Suprapubic skin (tissue), 4 donors: ENCODE data around the gene CA11.

Experiments
- CTCF ChIP-seq, 2 donors: fragments of 200-600 bp in 1 of 2; fragments of 450-650 bp in 1 of 2; sonication (generic) in 1 of 2; IDR thresholded peaks; one replicate each; pipeline ENCODE4 v1.5.1; 2016 to 2019; ENCODE audit warnings: antibody characterized with exemption in 2 of 2, mild to moderate bottlenecking in 1 of 2, moderate library complexity in 1 of 2
- EP300 ChIP-seq: sonication (generic); formaldehyde crosslinking; IDR thresholded peaks from one replicate; pipeline ENCODE4 v1.6.1; 2017; ENCODE audit warnings: antibody characterized with exemption
- POLR2A ChIP-seq, 2 donors: fragments of 450-650 bp; IDR thresholded peaks; one replicate each; pipeline ENCODE4 v1.6.1; 2017; ENCODE audit warnings: antibody characterized with exemption in 2 of 2, mild to moderate bottlenecking in 2 of 2, moderate library complexity in 2 of 2
- POLR2AphosphoS5 ChIP-seq, 3 donors: sonication (generic); formaldehyde crosslinking; IDR thresholded peaks; one replicate each; pipeline ENCODE4 v1.6.1; 2017; ENCODE audit warnings: antibody characterized with exemption in 3 of 3

- TF ChIP-seq CTCF (IDR thresholded peaks at IDR 0.05) (no peak), POLR2AphosphoS5 (IDR thresholded peaks at IDR 0.05) (no peak), POLR2A (IDR thresholded peaks at IDR 0.05) (no peak), EP300 (no peak)
Measured at GRCh38 chr19:48635966-48636858, 9.8 kb downstream of the CA11 start.
